MCF 10A (cell line): ENCODE results near the gene OR4K2. TPM values are rescaled to one million over a fixed set of nuclear protein-coding genes. Genes with fewer than 3 reads are reported as not detected.
"Not testable (repeated sequence)": the region's sequence is repeated elsewhere in the genome, so short reads cannot be mapped to it uniquely, and the experiment has no call there.

Experiments
- BruUV-seq: library from RNA; stranded (reverse); fragments of 400-500 nt; replicated peaks from 2 replicates; lab custom pipeline; 2021; lab: Mats Ljungman, UMichigan
- CTCF ChIA-PET: fragments of 300-600 bp; sonication (Branson Sonifier 250); formaldehyde crosslinking; extraction: SDS; loops from one replicate; lab custom pipeline; 2021; ENCODE audit warnings: antibody characterized with exemption, inconsistent platforms; lab: Yijun Ruan, JAX
- POLR2A ChIA-PET: fragments of 300-600, 350-650 bp; sonication (Branson Sonifier 250); formaldehyde crosslinking; extraction: SDS; loops from one replicate; lab custom pipeline; 2020; ENCODE audit warnings: antibody characterized with exemption, inconsistent platforms; lab: Yijun Ruan, JAX
- DNase-seq: peaks from one replicate; pipeline ENCODE4 v3.0.0-alpha.2; 2018; ENCODE audit not compliant: unreplicated experiment
- H3K27ac Mint-ChIP-seq: one replicate; pipeline ENCODE4 v1.8.0; 2022; ENCODE audit warnings: mild to moderate bottlenecking, low read depth, mixed read lengths; ENCODE audit not compliant: unreplicated experiment
- H3K27me3 Mint-ChIP-seq: one replicate; pipeline ENCODE4 v1.8.0; 2022; ENCODE audit warnings: mixed read lengths; ENCODE audit not compliant: insufficient read depth, unreplicated experiment
- H3K36me3 Mint-ChIP-seq: one replicate; pipeline ENCODE4 v1.8.0; 2022; ENCODE audit warnings: mild to moderate bottlenecking, moderate library complexity, mixed read lengths; ENCODE audit not compliant: insufficient read depth, unreplicated experiment
- H3K4me1 Mint-ChIP-seq: one replicate; pipeline ENCODE4 v1.8.0; 2022; ENCODE audit warnings: mixed read lengths; ENCODE audit not compliant: insufficient read depth, unreplicated experiment
- H3K4me3 Mint-ChIP-seq: one replicate; pipeline ENCODE4 v1.8.0; 2022; ENCODE audit warnings: mild to moderate bottlenecking, moderate library complexity, mixed read lengths; ENCODE audit not compliant: unreplicated experiment
- H3K9me3 Mint-ChIP-seq: one replicate; pipeline ENCODE4 v1.8.0; 2022; ENCODE audit warnings: mixed read lengths; ENCODE audit not compliant: unreplicated experiment
- CTCF ChIP-seq: fragments of 200-600 bp; IDR thresholded peaks from one replicate; pipeline ENCODE4 v1.8.0; 2022; ENCODE audit warnings: antibody characterized with exemption, mild to moderate bottlenecking; ENCODE audit not compliant: unreplicated experiment
- intact Hi-C: fragments of 100-400 bp; cut with micrococcal nuclease; formaldehyde crosslinking; loops from 2 replicates; pipeline ENCODE4 v1.14.1; 2022
- total RNA-seq: library from RNA; stranded (reverse); gene quantifications from 2 replicates; pipeline ENCODE4 v1.2.3, GENCODE V29; 2022

OR4K2 gene
- total RNA-seq, 1 experiment from 2014 or later, result not detected

DNA sequence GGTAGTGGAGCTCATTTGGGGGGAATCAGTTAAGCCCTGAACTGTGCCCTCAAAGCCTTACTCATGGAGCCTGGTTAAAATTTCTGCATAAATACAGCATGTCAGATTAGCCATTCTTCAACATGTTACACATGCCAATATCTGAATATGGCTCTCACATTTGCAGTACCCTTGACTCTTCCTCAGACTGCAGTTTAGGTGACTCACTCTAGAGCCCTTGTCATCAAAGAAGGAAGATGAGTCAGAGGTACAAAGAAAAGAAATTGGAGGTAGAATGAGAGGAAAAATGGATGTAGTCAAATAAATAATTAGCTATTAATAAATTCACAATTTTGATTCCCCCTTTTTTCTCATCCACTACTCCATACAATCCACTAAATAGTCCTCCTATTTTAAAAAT lies 23.6 kb upstream of the OR4K2 start:
- DNase-seq, result peak; percentile 9
- no peak overlapping the region for H3K4me3 Mint-ChIP-seq
- TF ChIP-seq CTCF, result no peak
- ChIA-PET POLR2A (no interaction called here), CTCF (interaction anchor here (0.6 kb wide), 1 partner anchor 27 kb away, joined by 3 read pairs; no protein-coding TSS in a partner anchor)
- peaks cover 6% of the 10 kb centered on the region for H3K4me1 Mint-ChIP-seq
- no peaks in the 10 kb centered on the region for H3K9me3 Mint-ChIP-seq
- H3K36me3 Mint-ChIP-seq, result no peaks in the 10 kb centered on the region
- H3K27me3 Mint-ChIP-seq, result peaks cover 31% of the 10 kb centered on the region
- H3K27ac Mint-ChIP-seq, result no peak overlapping the region
- BruUV-seq, result no TSS peak
- intact Hi-C loops, result no loop called here

DNA sequence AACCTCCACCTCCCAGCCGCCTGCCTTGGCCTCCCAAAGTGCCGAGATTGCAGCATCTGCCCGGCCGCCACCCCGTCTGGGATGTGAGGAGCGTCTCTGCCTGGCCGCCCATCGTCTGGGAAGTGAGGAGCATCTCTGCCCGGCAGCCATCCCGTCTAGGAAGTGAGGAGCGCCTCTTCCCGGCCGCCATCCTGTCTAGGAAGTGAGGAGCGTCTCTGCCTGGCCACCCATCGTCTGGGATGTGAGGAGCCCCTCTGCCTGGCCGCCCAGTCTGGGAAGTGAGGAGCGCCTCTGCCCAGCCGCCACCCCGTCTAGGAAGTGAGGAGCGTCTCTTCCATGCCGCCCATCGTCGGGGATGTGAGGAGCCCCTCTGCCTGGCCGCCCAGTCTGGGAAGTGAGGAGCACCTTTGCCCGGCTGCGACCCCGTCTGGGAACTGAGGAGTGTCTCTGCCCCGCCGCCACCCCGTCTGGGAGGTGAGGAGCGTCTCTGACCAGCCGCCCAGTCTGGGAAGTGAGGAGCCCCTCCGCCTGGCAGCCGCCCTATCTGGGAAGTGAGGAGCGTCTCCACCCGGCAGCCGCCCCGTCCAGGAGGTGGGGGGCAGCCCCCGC lies 8.8 kb upstream of the OR4K2 start:
- H3K4me3 Mint-ChIP-seq, H3K4me1 Mint-ChIP-seq, H3K27ac Mint-ChIP-seq, CTCF ChIA-PET, H3K9me3 Mint-ChIP-seq, DNase-seq, intact Hi-C loops, POLR2A ChIA-PET, BruUV-seq, H3K27me3 Mint-ChIP-seq, H3K36me3 Mint-ChIP-seq: not testable (repeated sequence)

DNA sequence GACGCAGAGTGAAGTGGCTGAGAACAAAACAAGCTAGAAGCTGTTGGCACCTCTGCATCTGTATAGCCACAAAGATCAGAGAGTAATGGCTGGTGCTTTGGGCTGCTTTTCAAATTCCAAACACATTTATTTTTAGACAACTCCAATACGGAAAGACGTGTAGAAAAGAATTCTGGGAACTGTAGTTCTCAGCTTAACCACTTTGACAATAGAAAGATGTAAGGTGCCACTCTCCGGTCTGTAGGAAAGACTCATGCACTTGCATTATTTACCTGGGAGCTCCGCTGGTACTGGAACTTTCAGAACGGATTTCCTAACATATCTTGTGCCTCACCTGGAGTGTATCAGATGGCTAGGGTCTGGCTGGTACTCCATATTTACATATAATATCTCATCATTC lies 1.8 kb upstream of the OR4K2 start:
- TF ChIP-seq CTCF, result no peak
- intact Hi-C loops, result no loop called here
- H3K27me3 Mint-ChIP-seq, result no peaks in the 10 kb centered on the region
- no peak for DNase-seq
- no peak overlapping the region for H3K27ac Mint-ChIP-seq
- CTCF ChIA-PET, result no interaction called here
- no peaks in the 10 kb centered on the region for H3K9me3 Mint-ChIP-seq
- H3K36me3 Mint-ChIP-seq, result no peaks in the 10 kb centered on the region
- POLR2A ChIA-PET, result interaction anchor here (0.7 kb wide), 1 partner anchor 254 kb away, joined by 3 read pairs; no protein-coding TSS in a partner anchor
- H3K4me3 Mint-ChIP-seq, result no peak overlapping the region
- H3K4me1 Mint-ChIP-seq, result no peaks in the 10 kb centered on the region
- no TSS peak for BruUV-seq

DNA sequence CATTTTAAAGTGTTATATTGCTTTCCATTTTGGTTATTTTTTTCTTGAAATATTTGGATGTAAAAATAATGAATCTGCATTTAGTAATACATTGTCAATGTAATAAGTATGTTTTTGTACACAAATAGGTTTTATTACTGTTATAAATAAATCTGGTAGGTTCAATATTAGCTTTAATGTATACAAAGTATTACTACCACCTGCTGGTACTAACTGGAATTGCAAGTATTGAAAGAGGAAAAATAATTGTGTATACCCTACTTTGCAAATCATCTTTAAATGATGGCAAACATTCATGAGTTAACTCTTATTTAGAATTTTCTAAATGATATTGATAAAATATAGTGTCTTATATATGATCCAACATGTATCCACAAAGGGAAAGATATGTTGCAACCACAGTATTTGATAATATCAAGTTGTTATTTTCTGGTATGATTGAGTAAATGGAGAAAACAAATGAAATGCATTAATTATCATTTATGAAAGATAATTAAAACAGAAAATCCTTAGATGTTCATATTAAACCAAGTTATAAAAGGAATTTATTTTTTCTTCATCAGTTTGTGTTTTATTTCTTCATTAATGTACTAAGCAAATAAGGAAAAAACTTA lies 3.2 kb downstream of the OR4K2 start:
- H3K27ac Mint-ChIP-seq, result no peak overlapping the region
- peak; percentile 57 for TF ChIP-seq CTCF
- peak; percentile 49 for DNase-seq
- ChIA-PET POLR2A (no interaction called here), CTCF (interaction anchor here (0.6 to 1.0 kb wide), 2 partner anchors 18 to 26 kb away, joined by 3 read pairs; no protein-coding TSS in a partner anchor)
- BruUV-seq, result no TSS peak
- no peaks in the 10 kb centered on the region for H3K9me3 Mint-ChIP-seq
- H3K4me1 Mint-ChIP-seq, result no peaks in the 10 kb centered on the region
- no peak overlapping the region for H3K4me3 Mint-ChIP-seq
- peaks cover 41% of the 10 kb centered on the region for H3K27me3 Mint-ChIP-seq
- no peaks in the 10 kb centered on the region for H3K36me3 Mint-ChIP-seq
- intact Hi-C loops, result no loop called here
